Epithelial cell of prostate (primary cell): ENCODE measurements around the gene PNPLA8.
"Not testable (repeated sequence)": the region's sequence is repeated elsewhere in the genome, so short reads cannot be mapped to it uniquely, and the experiment has no call there.

Experiments
- DNase-seq: peaks from one replicate; pipeline ENCODE4 v3.0.0-alpha.2; 2011; ENCODE audit warnings: low read depth, low spot score
- H3K27ac ChIP-seq: fragments of 450-650 bp; 2 replicates; pipeline ENCODE4 v1.5.1; 2017; ENCODE audit warnings: mild to moderate bottlenecking

PNPLA8 gene

GRCh38 chr7:108525985-108526767, at the start of gene PNPLA8:
PNPLA8 (minus strand) TSS chr7:108526135; CDS start chr7:108515491, 10,644 bp downstream.
- peak within 1 kb of the TSS; percentile 97 for H3K27ac ChIP-seq
- DNase-seq = peak; percentile 98

- no peak for DNase-seq
- H3K27ac ChIP-seq = no peak overlapping the region
Measured at GRCh38 chr7:108575156-108575555, 49.2 kb upstream of the PNPLA8 start.

- no peak for DNase-seq
- H3K27ac ChIP-seq = no peak overlapping the region
Measured at GRCh38 chr7:108572480-108572879, 46.5 kb upstream of the PNPLA8 start.

- DNase-seq = no peak
- peak overlapping the region; percentile 86 for H3K27ac ChIP-seq
Measured at GRCh38 chr7:108570146-108570755, 44.3 kb upstream of the PNPLA8 start.

GRCh38 chr7:108569381-108570145, 43.6 kb upstream of the PNPLA8 start, which contains the start of the genes DNAJB9 and THAP5:
DNAJB9 (plus strand) TSS chr7:108569874; CDS start chr7:108571727, 1,853 bp downstream.
THAP5 (minus strand) TSS chr7:108569706; CDS start chr7:108569569, 137 bp downstream.
- peak; percentile 97 for DNase-seq
- H3K27ac ChIP-seq = peak within 1 kb of the TSS; percentile 86

GRCh38 chr7:108568801-108569380, 43.0 kb upstream of the PNPLA8 start:
- no peak for DNase-seq

GRCh38 chr7:108565987-108566386, 40.1 kb upstream of the PNPLA8 start:
- no peak for DNase-seq
- H3K27ac ChIP-seq = no peak overlapping the region

More at GRCh38 chr7:108568801-108569380, 43.0 kb upstream of the PNPLA8 start:
- peak overlapping the region; percentile 86 for H3K27ac ChIP-seq

GRCh38 chr7:108561047-108561619, 35.2 kb upstream of the PNPLA8 start:
- no peak overlapping the region for H3K27ac ChIP-seq
- DNase-seq = no peak

GRCh38 chr7:108559253-108559652, 33.3 kb upstream of the PNPLA8 start:
- no peak overlapping the region for H3K27ac ChIP-seq
- DNase-seq = no peak

- no peak overlapping the region for H3K27ac ChIP-seq
- no peak for DNase-seq
Measured at GRCh38 chr7:108557617-108558016, 31.7 kb upstream of the PNPLA8 start.

- no peak for DNase-seq
- no peak overlapping the region for H3K27ac ChIP-seq
Measured at GRCh38 chr7:108557191-108557590, 31.3 kb upstream of the PNPLA8 start.

GRCh38 chr7:108556665-108557064, 30.7 kb upstream of the PNPLA8 start:
- not testable (repeated sequence) for H3K27ac ChIP-seq, DNase-seq

GRCh38 chr7:108548141-108548896, 22.4 kb upstream of the PNPLA8 start:
- DNase-seq, H3K27ac ChIP-seq: not testable (repeated sequence)

GRCh38 chr7:108541478-108541877, 15.5 kb upstream of the PNPLA8 start:
- H3K27ac ChIP-seq = no peak overlapping the region
- DNase-seq = no peak

- DNase-seq, H3K27ac ChIP-seq: not testable (repeated sequence)
Measured at GRCh38 chr7:108538685-108539084, 12.8 kb upstream of the PNPLA8 start.

- H3K27ac ChIP-seq, DNase-seq: not testable (repeated sequence)
Measured at GRCh38 chr7:108538236-108538635, 12.3 kb upstream of the PNPLA8 start.

GRCh38 chr7:108537229-108537628, 11.3 kb upstream of the PNPLA8 start:
- DNase-seq = no peak
- H3K27ac ChIP-seq = no peak overlapping the region

- no peak overlapping the region for H3K27ac ChIP-seq
- DNase-seq = no peak
Measured at GRCh38 chr7:108535744-108536143, 9.8 kb upstream of the PNPLA8 start.

GRCh38 chr7:108535257-108535656, 9.3 kb upstream of the PNPLA8 start:
- DNase-seq = no peak
- H3K27ac ChIP-seq = no peak overlapping the region
